Smooth muscle cell (in vitro differentiated cells): ENCODE measurements around the gene DBP. TPM values are rescaled to one million over a fixed set of nuclear protein-coding genes. Genes with fewer than 3 reads are reported as not detected.

Experiments used
- DNase-seq: peaks from one replicate; lab custom pipeline; 2025; ENCODE audit not compliant: unreplicated experiment; lab: John Stamatoyannopoulos, UW
- H2AFZ ChIP-seq: fragments of 200-600 bp; sonication (generic); 2 replicates; pipeline ENCODE4 v1.6.0; 2016; ENCODE audit warnings: antibody characterized with exemption, low read depth, mild to moderate bottlenecking
- H3F3A ChIP-seq: fragments of 200-600 bp; sonication (generic); 2 replicates; pipeline ENCODE4 v1.6.0; 2017; ENCODE audit warnings: antibody characterized with exemption, low read depth
- H3K27ac ChIP-seq: fragments of 200-600 bp; sonication (generic); 2 replicates; pipeline ENCODE4 v1.5.1; 2016; ENCODE audit warnings: low read depth, mild to moderate bottlenecking
- H3K27me3 ChIP-seq: fragments of 200-600 bp; sonication (generic); 2 replicates; pipeline ENCODE4 v1.6.1; 2016; ENCODE audit warnings: low read depth, mild to moderate bottlenecking
- H3K36me3 ChIP-seq: fragments of 200-600 bp; sonication (generic); 2 replicates; pipeline ENCODE4 v1.5.1; 2016; ENCODE audit warnings: low read depth
- H3K4me1 ChIP-seq: fragments of 200-600 bp; sonication (generic); 2 replicates; pipeline ENCODE4 v1.5.1; 2016; ENCODE audit warnings: low read depth
- H3K4me2 ChIP-seq: fragments of 200-600 bp; sonication (generic); 2 replicates; pipeline ENCODE4 v1.6.0; 2016; ENCODE audit warnings: mild to moderate bottlenecking
- H3K4me3 ChIP-seq: fragments of 200-600 bp; sonication (generic); 2 replicates; pipeline ENCODE4 v1.5.1; 2016; ENCODE audit warnings: mild to moderate bottlenecking
- H3K79me2 ChIP-seq: fragments of 200-600 bp; sonication (generic); 2 replicates; pipeline ENCODE4 v1.6.0; 2016; ENCODE audit warnings: low read depth, mild to moderate bottlenecking
- H3K9ac ChIP-seq: fragments of 200-600 bp; sonication (generic); 2 replicates; pipeline ENCODE4 v1.6.0; 2016; ENCODE audit warnings: low read depth
- H3K9me3 ChIP-seq: fragments of 200-600 bp; sonication (generic); replicated peaks from 2 replicates; pipeline ENCODE4 v1.5.1; 2016; ENCODE audit warnings: low read depth
- H4K20me1 ChIP-seq: fragments of 200-600 bp; sonication (generic); 2 replicates; pipeline ENCODE4 v1.6.0; 2016; ENCODE audit warnings: low read depth
- CTCF ChIP-seq: fragments of 200-600 bp; sonication (generic); IDR thresholded peaks from 2 replicates; pipeline ENCODE4 v1.5.1; 2017; ENCODE audit warnings: borderline replicate concordance, mild to moderate bottlenecking, antibody characterized with exemption; ENCODE audit not compliant: insufficient read depth, poor library complexity, severe bottlenecking
- WGBS: methylation state at CpG from one replicate; pipeline ENCODE4 v1.1.7; 2016; ENCODE audit warnings: low lambda C conversion rate; 5-methylcytosine and 5-hydroxymethylcytosine counted together
- polyA plus RNA-seq: library from polyadenylated mRNA; unstranded; fragments of >200 nt; fragmentation: Nextera tagmentation; extraction: Ambion mirVana; gene quantifications from 2 replicates; pipeline ENCODE4 v1.2.1, GENCODE V29; 2016
- total RNA-seq: library from RNA; depleted of rRNA; stranded (reverse); fragments of >200 nt; gene quantifications from 2 replicates; pipeline ENCODE4 v1.2.3, GENCODE V29; 2014

DBP gene
- total and polyA plus RNA-seq, 2 experiments from 2014 or later: 3.5 to 6.9 TPM

DNA sequence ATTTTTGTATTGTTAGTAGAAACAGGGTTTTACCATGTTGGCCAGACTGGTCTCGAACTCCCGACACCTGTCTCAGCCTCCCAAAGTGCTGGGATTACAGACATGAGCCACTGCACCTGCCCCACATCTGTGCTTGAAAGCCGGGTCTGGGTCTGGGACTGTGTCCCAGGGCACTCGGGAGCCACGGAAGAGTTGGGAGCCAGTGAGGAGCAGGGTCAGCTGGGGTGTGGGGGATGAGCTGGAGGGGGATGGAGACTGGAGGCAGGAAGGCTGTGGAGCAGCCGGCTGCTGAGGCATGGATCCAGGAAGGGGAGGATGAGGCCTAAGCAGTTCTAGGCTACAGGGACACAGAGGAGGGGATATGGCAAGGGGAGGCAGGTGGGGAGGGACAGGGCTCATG is 41.3 kb downstream of the DBP start:
- Histone ChIP-seq H3K27me3 (no peaks in the 10 kb centered on the region), H3K27ac (no peak overlapping the region), H2AFZ (no peak overlapping the region), H3K79me2 (no peaks in the 10 kb centered on the region), H3F3A (no peaks in the 10 kb centered on the region), H3K9me3 (no peaks in the 10 kb centered on the region), H3K9ac (no peak overlapping the region), H3K4me1 (no peaks in the 10 kb centered on the region), H3K36me3 (no peaks in the 10 kb centered on the region), H4K20me1 (no peaks in the 10 kb centered on the region), H3K4me3 (no peak overlapping the region), H3K4me2 (no peak overlapping the region)
- TF ChIP-seq CTCF: no peak
- WGBS: 87% methylated on average over 6 of the region's 6 CpGs
- DNase-seq: no peak

DNA sequence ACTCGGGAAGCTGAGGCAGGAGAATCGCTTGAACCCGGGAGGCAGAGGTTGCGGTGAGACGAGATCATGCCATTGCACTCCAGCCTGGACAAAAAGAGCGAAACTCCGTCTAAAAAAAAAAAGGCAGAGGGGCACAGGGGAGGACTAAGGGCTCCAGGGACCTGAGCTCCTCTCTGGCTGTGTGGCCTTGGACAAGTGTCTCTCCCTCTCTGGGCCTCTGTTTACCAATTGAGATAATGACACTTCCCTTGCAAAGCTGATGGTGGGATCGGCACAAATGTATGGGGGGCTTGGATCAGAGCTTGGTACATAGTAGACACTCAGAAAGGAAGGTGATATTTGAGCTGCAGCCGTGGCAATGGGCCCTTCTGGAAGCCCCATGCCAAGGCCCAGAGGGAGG is 42.0 kb downstream of the DBP start:
- H3K9me3 ChIP-seq: no peaks in the 10 kb centered on the region
- H3K9ac ChIP-seq: no peak overlapping the region
- no peaks in the 10 kb centered on the region for H4K20me1 ChIP-seq
- no peak for DNase-seq
- no peak overlapping the region for H2AFZ ChIP-seq
- no peaks in the 10 kb centered on the region for H3K79me2 ChIP-seq
- H3K4me3 ChIP-seq: no peak overlapping the region
- no peaks in the 10 kb centered on the region for H3K4me1 ChIP-seq
- WGBS: 88% methylated on average over 9 of the region's 9 CpGs
- TF ChIP-seq CTCF: no peak
- no peak overlapping the region for H3K4me2 ChIP-seq
- no peaks in the 10 kb centered on the region for H3K27me3 ChIP-seq
- no peak overlapping the region for H3K27ac ChIP-seq
- H3K36me3 ChIP-seq: no peaks in the 10 kb centered on the region
- H3F3A ChIP-seq: no peaks in the 10 kb centered on the region

GRCh38 chr19:48591021-48591420 is 46.2 kb downstream of the DBP start:
- Histone ChIP-seq H3K4me2 (no peak overlapping the region), H3K79me2 (no peaks in the 10 kb centered on the region), H3K9ac (no peak overlapping the region), H3K9me3 (no peaks in the 10 kb centered on the region), H3K4me3 (no peak overlapping the region), H3K27me3 (no peaks in the 10 kb centered on the region), H2AFZ (no peak overlapping the region), H3K36me3 (no peaks in the 10 kb centered on the region), H4K20me1 (no peaks in the 10 kb centered on the region), H3K27ac (no peak overlapping the region), H3F3A (no peaks in the 10 kb centered on the region), H3K4me1 (no peaks in the 10 kb centered on the region)
- DNase-seq: no peak
- WGBS: 75% methylated on average over 5 of the region's 5 CpGs
- no peak for TF ChIP-seq CTCF

GRCh38 chr19:48588670-48589401 is 48.3 kb downstream of the DBP start:
- Histone ChIP-seq H4K20me1 (no peaks in the 10 kb centered on the region), H3K27ac (no peak overlapping the region), H3K4me1 (no peaks in the 10 kb centered on the region), H3K79me2 (no peaks in the 10 kb centered on the region), H2AFZ (no peak overlapping the region), H3F3A (no peaks in the 10 kb centered on the region), H3K9ac (no peak overlapping the region), H3K36me3 (no peaks in the 10 kb centered on the region), H3K27me3 (no peaks in the 10 kb centered on the region), H3K4me2 (peak overlapping the region; percentile 61), H3K4me3 (peak overlapping the region; percentile 43), H3K9me3 (no peaks in the 10 kb centered on the region)
- 5% methylated on average over 33 of the region's 36 CpGs for WGBS
- peak; percentile 66 for DNase-seq
- TF ChIP-seq CTCF: peak; percentile 98
